Measurements from ENCODE around the gene HTR1D.

HTR1D gene

DNA sequence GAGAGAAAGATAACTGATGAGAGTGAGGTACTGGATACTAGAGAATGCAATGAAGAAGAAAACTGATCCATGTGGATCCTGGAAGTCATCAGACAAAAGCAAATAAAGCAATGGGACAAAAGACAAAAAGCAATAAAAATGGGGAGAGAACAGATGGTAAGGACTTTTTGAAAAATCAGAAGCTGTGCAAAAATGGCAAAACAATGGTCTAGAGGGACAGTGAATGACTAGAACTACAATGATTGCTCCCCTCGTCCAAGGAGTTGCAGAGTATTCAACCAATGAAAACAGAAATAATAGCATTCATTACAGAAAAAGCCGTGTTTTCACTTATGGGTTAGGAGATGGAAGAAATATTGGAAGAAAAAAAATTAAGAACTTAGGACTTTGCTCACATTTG is 67.2 kb downstream of the HTR1D start:
- DNase-seq (ENCODE audit: low spot score) = no peak

DNA sequence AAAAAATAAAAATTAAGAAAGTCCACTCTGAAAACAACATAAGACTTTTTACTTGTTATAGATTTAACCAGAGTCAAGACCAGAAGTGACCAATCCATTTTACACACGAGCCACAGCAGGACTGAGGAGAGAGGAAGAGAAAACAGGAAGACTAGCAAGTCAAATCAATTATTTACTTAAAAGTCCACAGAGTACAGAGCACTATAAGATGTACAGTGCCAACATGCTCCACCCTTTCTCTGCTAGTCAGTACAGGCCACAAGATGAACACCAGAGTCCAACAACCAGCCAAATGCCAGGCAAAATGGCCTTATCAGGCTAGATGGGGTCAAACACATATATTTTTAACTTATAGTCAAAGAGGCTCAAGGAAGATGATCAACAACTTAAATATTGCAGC is 68.2 kb downstream of the HTR1D start:
- no peak for DNase-seq (ENCODE audit: low spot score)

DNA sequence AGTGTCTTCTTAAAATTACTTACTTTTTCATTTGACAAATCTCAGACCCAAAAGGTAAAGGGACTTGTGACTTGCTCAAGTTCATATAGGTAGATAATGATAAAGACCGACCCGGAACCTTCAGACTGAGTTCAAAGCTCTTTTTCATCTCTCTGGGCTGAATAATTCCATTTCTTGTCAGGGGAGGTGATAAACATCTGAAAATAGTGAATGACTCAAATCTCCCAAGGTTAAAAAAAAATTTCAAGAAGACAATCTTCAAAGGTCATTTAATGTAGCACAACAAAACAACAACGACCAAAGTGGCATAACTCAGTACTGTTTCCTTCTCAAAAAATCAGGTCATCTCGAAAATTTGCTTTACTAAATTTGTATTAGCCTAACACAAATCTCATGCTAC is 69.2 kb downstream of the HTR1D start:
- DNase-seq (ENCODE audit: low spot score) = no peak

Data from NAMALWA (cell line).